Measurements from ENCODE around the gene MAP3K5. TPM values are rescaled to one million over a fixed set of nuclear protein-coding genes. Genes with fewer than 3 reads are reported as not detected.
A peak's percentile ranks its signal among the peaks of the same experiment; 100 is the strongest.

MAP3K5 gene
- total and polyA plus RNA-seq, 4 donors, result 7.5 to 28.3 (median 22.8) TPM

- Histone ChIP-seq H3K9me3 (ENCODE audit: control insufficient read depth in 4 of 4, insufficient read depth in 3 of 4, low read length in 3 of 4) (no peaks in the 10 kb centered on the region), H3K4me1 (ENCODE audit: control insufficient read depth in 5 of 5, insufficient read depth in 5 of 5, low read length in 5 of 5) (peaks cover 0 to 3% (median 0%) of the 10 kb centered on the region in 5 donors), H3K4me3 (no peak overlapping the region), H3K9ac (ENCODE audit: insufficient read depth in 1 of 2, low read length in 2 of 2) (no peak overlapping the region), H3K27ac (ENCODE audit: low read depth in 1 of 2, low read length in 1 of 2) (no peak overlapping the region), H3K27me3 (ENCODE audit: control insufficient read depth in 3 of 3, insufficient read depth in 3 of 3, low read length in 2 of 3) (no peaks in the 10 kb centered on the region), H3K36me3 (ENCODE audit: control insufficient read depth in 4 of 4, insufficient read depth in 4 of 4, low read length in 4 of 4) (no peaks in the 10 kb centered on the region)
- ATAC-seq (ENCODE audit: insufficient read depth, low FRiP score) (no peak), DNase-seq (no peak)
- TF ChIP-seq, protein P1, sequence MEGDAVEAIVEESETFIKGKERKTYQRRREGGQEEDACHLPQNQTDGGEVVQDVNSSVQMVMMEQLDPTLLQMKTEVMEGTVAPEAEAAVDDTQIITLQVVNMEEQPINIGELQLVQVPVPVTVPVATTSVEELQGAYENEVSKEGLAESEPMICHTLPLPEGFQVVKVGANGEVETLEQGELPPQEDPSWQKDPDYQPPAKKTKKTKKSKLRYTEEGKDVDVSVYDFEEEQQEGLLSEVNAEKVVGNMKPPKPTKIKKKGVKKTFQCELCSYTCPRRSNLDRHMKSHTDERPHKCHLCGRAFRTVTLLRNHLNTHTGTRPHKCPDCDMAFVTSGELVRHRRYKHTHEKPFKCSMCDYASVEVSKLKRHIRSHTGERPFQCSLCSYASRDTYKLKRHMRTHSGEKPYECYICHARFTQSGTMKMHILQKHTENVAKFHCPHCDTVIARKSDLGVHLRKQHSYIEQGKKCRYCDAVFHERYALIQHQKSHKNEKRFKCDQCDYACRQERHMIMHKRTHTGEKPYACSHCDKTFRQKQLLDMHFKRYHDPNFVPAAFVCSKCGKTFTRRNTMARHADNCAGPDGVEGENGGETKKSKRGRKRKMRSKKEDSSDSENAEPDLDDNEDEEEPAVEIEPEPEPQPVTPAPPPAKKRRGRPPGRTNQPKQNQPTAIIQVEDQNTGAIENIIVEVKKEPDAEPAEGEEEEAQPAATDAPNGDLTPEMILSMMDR (IDR thresholded peaks at IDR 0.05; ENCODE audit: control extremely low read depth, extremely low read depth), result no peak
- WGBS, 2 donors, result 91 to 93% methylated on average over 4 of the region's 4 CpGs
Measured at GRCh38 chr6:136672144-136672543, 120.1 kb downstream of the MAP3K5 start.

DNA sequence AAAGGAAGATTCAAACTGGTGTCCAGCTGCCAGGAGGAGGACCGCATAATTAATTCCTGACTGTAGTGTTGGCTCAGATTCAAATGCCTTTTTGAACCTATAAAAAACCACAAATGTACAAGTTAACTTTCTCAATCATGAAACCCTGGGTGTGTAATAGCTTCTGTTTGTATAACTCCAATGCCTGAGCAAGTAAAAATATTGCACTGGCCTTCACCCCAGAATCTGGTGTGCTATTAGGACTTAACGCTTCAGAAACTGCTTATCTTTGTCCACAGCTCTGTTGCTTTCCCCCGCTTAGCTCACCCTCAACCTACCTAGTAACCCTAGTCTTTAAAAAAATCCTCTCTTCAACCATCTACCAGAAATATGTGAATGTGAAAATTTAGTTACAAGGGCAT lies 123.0 kb downstream of the MAP3K5 start:
- DNase-seq, result peak in 2 of 3 donors; percentile 7 to 26
- H3K9me3 ChIP-seq (ENCODE audit: control insufficient read depth in 4 of 4, insufficient read depth in 3 of 4, low read length in 3 of 4), result no peaks in the 10 kb centered on the region
- TF ChIP-seq, protein P1 (IDR thresholded peaks at IDR 0.05; ENCODE audit: control extremely low read depth, extremely low read depth), result no peak
- H3K27me3 ChIP-seq (ENCODE audit: control insufficient read depth in 3 of 3, insufficient read depth in 3 of 3, low read length in 2 of 3), result no peaks in the 10 kb centered on the region
- WGBS, 2 donors, result 71 to 82% methylated on average over 3 of the region's 3 CpGs
- no peaks in the 10 kb centered on the region for H3K36me3 ChIP-seq (ENCODE audit: control insufficient read depth in 4 of 4, insufficient read depth in 4 of 4, low read length in 4 of 4)
- peak; percentile 34 for ATAC-seq (ENCODE audit: insufficient read depth, low FRiP score)
- H3K4me1 ChIP-seq (ENCODE audit: control insufficient read depth in 5 of 5, insufficient read depth in 5 of 5, low read length in 5 of 5), result peaks cover 0 to 3% (median 0%) of the 10 kb centered on the region in 5 donors
- no peak overlapping the region for H3K27ac ChIP-seq (ENCODE audit: low read depth in 1 of 2, low read length in 1 of 2)
- no peak overlapping the region for H3K4me3 ChIP-seq
- H3K9ac ChIP-seq (ENCODE audit: insufficient read depth in 1 of 2, low read length in 2 of 2), result no peak overlapping the region

DNA sequence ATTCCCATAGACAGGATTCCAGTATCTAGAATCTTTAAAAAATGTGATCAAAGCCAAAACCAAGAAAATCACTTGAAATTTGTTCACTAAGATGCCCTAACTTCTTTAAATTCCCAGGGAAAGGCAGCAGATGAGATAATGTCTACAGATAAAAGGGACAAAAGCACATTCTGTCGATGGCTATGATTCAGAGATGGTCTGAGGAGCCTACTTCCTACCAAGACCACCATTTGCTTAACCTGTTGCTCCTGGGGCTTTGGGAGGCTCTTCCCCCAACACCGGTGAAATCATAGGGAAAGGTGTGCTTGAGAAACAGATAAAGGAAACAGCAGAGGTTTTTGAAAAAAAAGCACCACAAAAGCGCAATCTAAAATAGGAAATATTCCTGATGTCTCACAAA lies 123.7 kb downstream of the MAP3K5 start:
- no peak overlapping the region for H3K9ac ChIP-seq (ENCODE audit: insufficient read depth in 1 of 2, low read length in 2 of 2)
- ATAC-seq (ENCODE audit: insufficient read depth, low FRiP score), result no peak

More for the DNA sequence above, 123.7 kb downstream of the MAP3K5 start:
- DNase-seq, result no peak
- Histone ChIP-seq H3K36me3 (ENCODE audit: control insufficient read depth in 4 of 4, insufficient read depth in 4 of 4, low read length in 4 of 4) (no peaks in the 10 kb centered on the region), H3K9me3 (ENCODE audit: control insufficient read depth in 4 of 4, insufficient read depth in 3 of 4, low read length in 3 of 4) (no peaks in the 10 kb centered on the region), H3K27me3 (ENCODE audit: control insufficient read depth in 3 of 3, insufficient read depth in 3 of 3, low read length in 2 of 3) (no peaks in the 10 kb centered on the region), H3K27ac (ENCODE audit: low read depth in 1 of 2, low read length in 1 of 2) (no peak overlapping the region), H3K4me1 (ENCODE audit: control insufficient read depth in 5 of 5, insufficient read depth in 5 of 5, low read length in 5 of 5) (peaks cover 0 to 3% (median 0%) of the 10 kb centered on the region in 5 donors), H3K4me3 (no peak overlapping the region)
- TF ChIP-seq, protein P1 (IDR thresholded peaks at IDR 0.05; ENCODE audit: control extremely low read depth, extremely low read depth), result no peak
- WGBS, 2 donors, result 82 to 93% methylated on average over 3 of the region's 3 CpGs

All from lung (tissue), 12 donors.